M059J (cell line): ENCODE results near the gene ISG20L2. TPM values are rescaled to one million over a fixed set of nuclear protein-coding genes. Genes with fewer than 3 reads are reported as not detected.

Experiments
- total RNA-seq: library from RNA; depleted of rRNA; stranded (reverse); fragments of >200 nt; shearing (Covaris generic); gene quantifications from 2 replicates; pipeline ENCODE4 v1.2.3, GENCODE V29; 2014; rRNA removed

Gene ISG20L2
- total RNA-seq, 1 experiment from 2014 or later, result 27.8 TPM

Other genes with a start within 250 kb of the ISG20L2 start
- gene MEF2D, start 228.0 kb downstream of the ISG20L2 start, total RNA-seq, result 10.6 and 26.3 TPM in 2 replicates
- gene IQGAP3, start 156.2 kb downstream of the ISG20L2 start, total RNA-seq, result 23.7 and 40.5 TPM in 2 replicates
- gene TTC24, start 149.0 kb downstream of the ISG20L2 start, total RNA-seq, result not detected in 2 replicates
- 120 and 139 TPM in 2 replicates for gene NAXE, start 137.0 kb downstream of the ISG20L2 start, total RNA-seq
- gene GPATCH4, start 127.3 kb downstream of the ISG20L2 start, total RNA-seq, result 16.9 and 20.7 TPM in 2 replicates
- not detected in 2 replicates for gene HAPLN2, start 109.4 kb downstream of the ISG20L2 start, total RNA-seq
- gene BCAN, start 86.6 kb downstream of the ISG20L2 start, total RNA-seq, result not detected in 2 replicates
- 0.02 and 0.37 TPM in 2 replicates for gene NES, start 51.4 kb downstream of the ISG20L2 start, total RNA-seq
- gene CRABP2, start 23.2 kb downstream of the ISG20L2 start, total RNA-seq, result 21.1 and 31.9 TPM in 2 replicates
- gene METTL25B, start 297 bp downstream of the ISG20L2 start, total RNA-seq, result 12.2 and 23.3 TPM in 2 replicates
- 48.1 and 61.7 TPM in 2 replicates for gene MRPL24, start 12.3 kb upstream of the ISG20L2 start, total RNA-seq
- gene HDGF, start 22.9 kb upstream of the ISG20L2 start, total RNA-seq, result 211 and 264 TPM in 2 replicates
- gene PRCC, start 38.8 kb upstream of the ISG20L2 start, total RNA-seq, result 38.4 and 41.9 TPM in 2 replicates
- 0.71 TPM in 1 of 2 replicates, not detected in the other for gene SH2D2A, start 88.1 kb upstream of the ISG20L2 start, total RNA-seq
- gene INSRR, start 130.4 kb upstream of the ISG20L2 start, total RNA-seq, result not detected in 2 replicates
- not detected in 2 replicates for gene NTRK1, start 132.1 kb upstream of the ISG20L2 start, total RNA-seq
- 0.32 and 0.34 TPM in 2 replicates for gene PEAR1, start 165.0 kb upstream of the ISG20L2 start, total RNA-seq
- not detected in 2 replicates for gene LRRC71, start 191.9 kb upstream of the ISG20L2 start, total RNA-seq